IPS-18a (cell line): ENCODE results near the gene ZNF540.
A peak's percentile ranks its signal among the peaks of the same experiment; 100 is the strongest.

Experiments
- H3K27ac ChIP-seq: one replicate; pipeline ENCODE4 v1.5.1; 2013; ENCODE audit warnings: low read length
- H3K27me3 ChIP-seq: one replicate; pipeline ENCODE4 v1.6.1; 2013; ENCODE audit warnings: mild to moderate bottlenecking, low read length; ENCODE audit not compliant: control insufficient read depth, insufficient read depth
- H3K36me3 ChIP-seq: one replicate; pipeline ENCODE4 v1.6.1; 2013; ENCODE audit warnings: low read depth, low read length; ENCODE audit not compliant: control insufficient read depth
- H3K4me1 ChIP-seq: one replicate; pipeline ENCODE4 v1.6.1; 2013; ENCODE audit warnings: low read depth, low read length; ENCODE audit not compliant: control insufficient read depth
- H3K4me3 ChIP-seq: one replicate; pipeline ENCODE4 v1.5.1; 2013; ENCODE audit warnings: low read length
- H3K9ac ChIP-seq: one replicate; pipeline ENCODE4 v1.6.1; 2013; ENCODE audit warnings: mild to moderate bottlenecking, low read length, moderate library complexity
- H3K9me3 ChIP-seq: one replicate; pipeline ENCODE4 v1.6.1; 2013; ENCODE audit warnings: low read depth, low read length; ENCODE audit not compliant: control insufficient read depth

Gene ZNF540

DNA sequence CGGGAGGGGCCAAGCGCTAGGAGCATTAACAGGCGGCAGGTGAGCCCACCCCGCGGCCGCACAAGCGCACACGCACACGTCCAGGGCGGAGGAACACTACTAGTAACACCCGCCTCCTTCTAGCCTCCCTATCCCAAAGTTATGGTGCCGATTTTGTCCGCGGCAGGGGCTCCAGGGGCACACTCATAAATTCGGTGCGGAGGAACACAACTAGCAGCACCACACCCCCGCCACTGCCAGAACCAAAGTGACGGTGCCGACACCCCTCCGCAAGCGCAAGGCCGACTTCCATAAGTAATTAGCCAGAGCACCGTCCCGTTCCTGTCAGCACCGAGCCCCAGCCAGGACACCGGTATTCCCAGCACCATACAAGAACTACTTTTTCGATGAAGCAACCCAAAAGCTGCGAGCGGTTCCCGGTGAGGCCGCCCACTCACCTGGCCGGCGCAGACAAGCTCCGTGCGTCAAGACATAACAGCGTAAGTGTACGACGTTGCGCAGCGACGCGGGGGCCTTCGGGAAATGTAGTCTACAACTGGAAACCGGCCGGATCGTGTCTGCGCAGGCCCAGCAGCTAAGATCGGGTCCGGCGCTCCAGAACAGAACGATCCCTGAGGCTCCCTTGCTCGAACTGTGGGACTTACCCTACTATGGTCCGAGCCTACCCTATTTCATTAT, at the start of gene ZNF540, which contains the start of gene ZNF571:
Gene ZNF540 (plus strand): TSS at position 573 of the 678 bp plus-strand sequence. CDS start 3,572 bp downstream, outside the sequence.
Gene ZNF571 (minus strand): TSS at position 489 of the 678 bp plus-strand sequence. CDS start 8,116 bp downstream, outside the sequence.
- no peaks in the 10 kb centered on the region for H3K36me3 ChIP-seq
- H3K27me3 ChIP-seq = peaks cover 14% of the 10 kb centered on the region
- H3K9ac ChIP-seq = peak within 1 kb of the TSS; percentile 65
- no peaks in the 10 kb centered on the region for H3K4me1 ChIP-seq
- H3K9me3 ChIP-seq = peaks cover 12% of the 10 kb centered on the region
- H3K4me3 ChIP-seq = peak within 1 kb of the TSS; percentile 70
- H3K27ac ChIP-seq = peak within 1 kb of the TSS; percentile 29

DNA sequence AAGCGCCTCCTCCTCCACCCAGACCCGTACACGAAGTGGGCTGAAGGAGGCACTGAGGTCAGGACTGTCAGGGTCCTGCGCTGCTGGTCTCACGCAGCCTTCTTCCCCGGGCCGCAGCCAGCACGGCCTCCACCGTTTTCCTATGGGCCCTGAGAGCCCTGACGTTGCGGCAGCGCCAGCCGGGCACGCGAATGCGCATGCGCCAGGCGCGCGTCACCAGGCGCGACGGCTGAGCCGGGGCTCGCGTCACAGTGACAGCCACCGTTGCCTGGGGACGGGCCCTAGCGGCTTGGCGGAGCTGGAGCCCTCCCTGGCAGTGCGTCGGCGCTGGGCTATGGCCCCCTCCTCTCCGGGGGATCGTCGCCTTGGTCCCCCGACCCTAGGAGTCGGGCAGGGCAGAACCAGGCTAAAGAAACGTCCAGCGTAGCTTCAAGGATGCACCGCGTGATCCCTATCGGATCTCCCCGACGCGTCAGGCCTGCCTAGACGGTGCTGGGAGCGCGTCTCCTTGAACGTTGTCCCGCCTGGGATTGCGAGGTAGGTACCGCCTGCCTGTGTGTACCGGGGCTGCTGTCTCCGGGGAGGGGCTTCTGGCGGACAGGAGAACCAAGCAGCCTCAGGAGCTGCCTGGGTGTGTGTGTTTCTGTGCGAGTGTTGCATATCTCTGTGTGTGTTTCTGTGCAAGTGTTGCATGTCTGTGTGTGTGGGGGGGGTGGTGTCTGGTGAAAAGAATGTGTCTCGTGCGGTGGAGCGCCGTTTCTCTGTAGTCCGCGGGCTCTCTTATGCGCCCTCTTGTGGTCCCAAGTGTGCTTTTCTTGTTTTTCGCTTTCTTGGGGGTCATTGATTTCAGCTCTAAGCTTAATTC, 43.3 kb upstream of the ZNF540 start:
- Histone ChIP-seq H3K4me3 (no peak overlapping the region), H3K36me3 (no peaks in the 10 kb centered on the region), H3K27me3 (no peaks in the 10 kb centered on the region), H3K27ac (no peak overlapping the region), H3K9me3 (peaks cover 65% of the 10 kb centered on the region), H3K9ac (no peak overlapping the region), H3K4me1 (no peaks in the 10 kb centered on the region)

DNA sequence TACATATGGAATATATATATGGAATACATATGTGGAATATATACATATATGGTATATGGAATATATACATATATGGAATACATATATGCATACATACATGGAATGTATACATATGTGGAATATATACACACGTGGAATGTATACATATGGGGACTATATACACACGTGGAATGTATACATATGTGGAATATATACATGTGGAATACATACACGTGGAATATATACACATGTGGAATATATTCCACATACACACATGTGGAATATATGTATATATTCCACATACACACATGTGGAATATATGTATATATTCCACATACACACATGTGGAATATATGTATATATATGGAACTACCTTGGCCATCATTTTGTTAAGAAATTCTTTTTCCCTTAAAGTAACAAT, 31.2 kb upstream of the ZNF540 start:
- Histone ChIP-seq H3K9ac (no peak overlapping the region), H3K4me3 (no peak overlapping the region), H3K27me3 (no peaks in the 10 kb centered on the region), H3K4me1 (no peaks in the 10 kb centered on the region), H3K27ac (no peak overlapping the region), H3K9me3 (peaks cover 89% of the 10 kb centered on the region), H3K36me3 (peaks cover 5% of the 10 kb centered on the region)

DNA sequence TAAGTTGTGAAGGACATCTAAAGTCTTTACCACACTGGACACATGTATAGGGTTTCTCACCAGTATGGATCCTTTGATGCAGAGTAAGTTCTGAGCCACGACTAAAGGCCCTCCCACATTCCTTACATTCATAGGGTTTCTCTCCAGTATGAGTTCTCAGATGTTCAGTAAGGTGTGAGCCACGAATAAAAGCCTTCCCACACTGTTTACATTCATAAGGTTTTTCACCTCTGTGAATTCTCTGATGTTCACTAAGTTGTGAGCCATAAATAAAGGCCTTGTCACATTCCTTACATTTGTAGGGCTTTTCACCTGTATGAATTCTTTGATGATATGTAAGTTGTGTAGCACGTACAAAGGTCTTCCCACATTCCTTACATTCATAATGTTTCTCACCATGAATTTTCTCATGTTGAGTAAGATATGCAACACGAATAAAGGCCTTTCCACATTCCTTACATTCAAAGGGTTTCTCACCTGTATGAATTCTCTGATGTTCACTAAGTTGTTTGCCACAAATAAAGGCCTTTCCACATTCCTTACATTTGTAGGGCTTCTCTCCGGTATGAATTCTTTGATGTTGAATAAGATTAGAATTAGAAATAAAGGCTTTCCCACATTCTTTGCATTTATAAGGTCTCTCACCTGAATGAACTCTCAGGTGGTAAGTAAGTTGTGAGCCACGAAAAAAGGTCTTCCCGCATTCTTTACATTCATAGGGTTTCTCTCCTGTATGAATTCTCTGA, 29.9 kb upstream of the ZNF540 start:
- H3K27ac ChIP-seq = no peak overlapping the region
- H3K4me3 ChIP-seq = no peak overlapping the region
- no peaks in the 10 kb centered on the region for H3K27me3 ChIP-seq
- no peaks in the 10 kb centered on the region for H3K4me1 ChIP-seq
- peaks cover 81% of the 10 kb centered on the region for H3K9me3 ChIP-seq
- H3K36me3 ChIP-seq = peaks cover 5% of the 10 kb centered on the region
- H3K9ac ChIP-seq = no peak overlapping the region

DNA sequence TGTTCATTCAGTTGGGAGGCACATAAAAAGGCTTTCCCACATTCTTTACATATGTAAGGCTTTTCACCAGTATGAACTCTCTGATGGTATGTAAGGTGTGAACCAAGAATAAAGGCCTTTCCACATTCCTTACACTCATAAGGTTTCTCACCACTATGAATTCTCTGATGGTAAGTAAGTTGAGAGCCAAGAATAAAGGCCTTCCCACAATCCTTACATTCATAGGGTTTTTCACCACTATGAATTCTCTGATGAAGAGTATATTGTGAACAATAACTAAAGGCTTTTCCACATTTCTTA, 29.4 kb upstream of the ZNF540 start:
- H3K4me3 ChIP-seq = no peak overlapping the region
- peaks cover 5% of the 10 kb centered on the region for H3K36me3 ChIP-seq
- no peaks in the 10 kb centered on the region for H3K27me3 ChIP-seq
- peaks cover 83% of the 10 kb centered on the region for H3K9me3 ChIP-seq
- no peak overlapping the region for H3K9ac ChIP-seq
- no peaks in the 10 kb centered on the region for H3K4me1 ChIP-seq
- no peak overlapping the region for H3K27ac ChIP-seq

- no peaks in the 10 kb centered on the region for H3K36me3 ChIP-seq
- H3K9me3 ChIP-seq = peaks cover 49% of the 10 kb centered on the region
- no peak overlapping the region for H3K9ac ChIP-seq
- H3K4me3 ChIP-seq = no peak overlapping the region
- no peaks in the 10 kb centered on the region for H3K4me1 ChIP-seq
- H3K27ac ChIP-seq = no peak overlapping the region
- no peaks in the 10 kb centered on the region for H3K27me3 ChIP-seq
These were observed 22.5 kb upstream of the ZNF540 start for GRCh38 chr19:37572203-37572602.

DNA sequence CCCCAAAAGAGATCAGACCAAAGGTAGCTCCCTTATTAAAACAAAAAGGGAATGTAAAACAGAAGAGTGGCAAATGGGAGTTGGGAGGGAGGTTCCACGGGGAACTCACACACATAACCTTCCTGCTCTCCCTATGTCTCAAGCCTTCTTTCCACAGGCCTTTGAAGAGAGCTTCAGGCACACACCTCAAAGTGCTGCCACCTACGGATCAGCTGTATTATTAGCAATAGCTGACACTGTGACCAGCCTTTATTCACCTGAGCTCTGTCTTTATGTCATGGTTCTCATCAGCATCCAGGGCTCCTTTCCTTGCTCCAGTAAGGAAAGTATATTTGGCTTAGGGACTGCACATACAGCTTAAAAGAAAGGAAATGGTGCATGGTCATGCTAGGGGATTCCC, 11.3 kb upstream of the ZNF540 start:
- Histone ChIP-seq H3K4me3 (no peak overlapping the region), H3K9ac (no peak overlapping the region), H3K9me3 (peaks cover 43% of the 10 kb centered on the region), H3K36me3 (peaks cover 12% of the 10 kb centered on the region), H3K4me1 (no peaks in the 10 kb centered on the region), H3K27me3 (no peaks in the 10 kb centered on the region), H3K27ac (no peak overlapping the region)

DNA sequence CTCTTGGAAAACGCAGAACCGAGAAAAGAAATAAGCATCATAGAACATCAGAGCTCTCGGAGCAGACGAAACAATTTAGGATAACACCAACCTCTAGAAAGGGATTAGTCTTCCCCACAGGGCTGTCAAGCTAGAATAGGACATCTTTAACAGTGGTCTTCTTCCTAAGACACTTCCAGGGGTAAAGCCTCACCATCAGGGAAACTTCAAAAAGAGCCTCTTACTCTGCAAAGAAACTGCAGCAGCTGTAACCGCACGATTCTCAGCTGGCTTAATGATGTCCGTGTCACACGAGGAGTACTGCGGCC, 726 bp upstream of the ZNF540 start:
- peaks cover 14% of the 10 kb centered on the region for H3K27me3 ChIP-seq
- H3K36me3 ChIP-seq = no peaks in the 10 kb centered on the region
- H3K27ac ChIP-seq = no peak overlapping the region
- peak overlapping the region; percentile 70 for H3K4me3 ChIP-seq
- peak overlapping the region; percentile 65 for H3K9ac ChIP-seq
- no peaks in the 10 kb centered on the region for H3K4me1 ChIP-seq
- peaks cover 17% of the 10 kb centered on the region for H3K9me3 ChIP-seq

- peak overlapping the region; percentile 70 for H3K4me3 ChIP-seq
- H3K4me1 ChIP-seq = no peaks in the 10 kb centered on the region
- H3K9ac ChIP-seq = no peak overlapping the region
- no peaks in the 10 kb centered on the region for H3K36me3 ChIP-seq
- H3K9me3 ChIP-seq = peaks cover 10% of the 10 kb centered on the region
- no peak overlapping the region for H3K27ac ChIP-seq
- peaks cover 14% of the 10 kb centered on the region for H3K27me3 ChIP-seq
These were observed 306 bp downstream of the ZNF540 start for GRCh38 chr19:37594982-37595382.

GRCh38 chr19:37635076-37636056, 40.7 kb downstream of the ZNF540 start:
- peaks cover 70% of the 10 kb centered on the region for H3K9me3 ChIP-seq
- peaks cover 16% of the 10 kb centered on the region for H3K36me3 ChIP-seq
- H3K4me1 ChIP-seq = no peaks in the 10 kb centered on the region
- H3K27me3 ChIP-seq = no peaks in the 10 kb centered on the region
- H3K27ac ChIP-seq = no peak overlapping the region
- no peak overlapping the region for H3K4me3 ChIP-seq
- no peak overlapping the region for H3K9ac ChIP-seq

- Histone ChIP-seq H3K9ac (peak overlapping the region; percentile 62), H3K9me3 (no peaks in the 10 kb centered on the region), H3K27ac (no peak overlapping the region)
These were observed 59.4 kb downstream of the ZNF540 start for GRCh38 chr19:37654118-37654517.

More at GRCh38 chr19:37654118-37654517, 59.4 kb downstream of the ZNF540 start:
- Histone ChIP-seq H3K4me1 (peaks cover 7% of the 10 kb centered on the region), H3K4me3 (peak overlapping the region; percentile 79), H3K36me3 (no peaks in the 10 kb centered on the region), H3K27me3 (peaks cover 11% of the 10 kb centered on the region)
